GM19397 (cell line): ENCODE results near the gene CCDC107.

Experiments used
- ATAC-seq: cut with Tn5 transposase; IDR thresholded peaks from one replicate; pipeline ENCODE4 v1.9.1; 2021; ENCODE audit warnings: mild to moderate bottlenecking, moderate library complexity; ENCODE audit not compliant: unreplicated experiment

Gene CCDC107

GRCh38 chr9:35700031-35700430 is 41.9 kb downstream of the CCDC107 start:
- ATAC-seq = no peak

DNA sequence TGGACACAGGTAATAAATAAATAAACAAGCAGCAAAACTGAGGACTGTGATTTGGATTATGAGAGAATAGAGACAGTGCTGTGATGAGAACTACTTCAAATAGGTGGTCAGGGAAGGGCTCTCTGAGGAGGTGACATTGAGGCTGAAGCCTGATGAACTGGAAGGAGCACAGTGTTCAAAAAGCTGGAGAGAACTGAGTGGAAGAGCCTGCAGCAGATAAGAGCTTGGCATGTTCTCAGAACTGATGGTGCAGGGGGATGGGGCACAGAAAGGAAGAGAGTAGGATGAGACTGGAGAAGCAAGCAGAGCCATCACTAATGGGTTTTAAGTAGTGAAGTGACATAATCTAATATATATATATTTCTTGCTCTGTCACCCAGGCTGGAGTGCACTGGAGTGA is 42.9 kb downstream of the CCDC107 start:
- ATAC-seq = no peak

DNA sequence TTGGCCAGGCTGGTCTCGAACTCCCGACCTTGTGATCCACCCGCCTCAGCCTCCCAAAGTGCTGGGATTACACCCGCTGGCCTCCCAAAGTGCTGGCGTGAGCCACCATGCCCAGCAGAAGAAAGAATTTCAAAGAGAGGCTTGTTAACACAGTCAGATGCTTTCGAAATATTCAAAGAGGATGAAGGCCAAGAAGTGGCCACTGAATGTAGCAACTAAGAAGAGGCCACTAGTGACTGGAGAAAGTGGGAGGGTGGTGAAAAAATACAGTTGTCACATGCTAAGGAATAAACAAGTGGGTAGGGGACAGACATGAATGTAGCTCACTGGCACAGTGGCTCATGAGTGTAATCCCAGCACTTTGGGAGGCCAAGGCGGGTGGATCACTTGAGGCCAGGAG is 44.6 kb downstream of the CCDC107 start:
- ATAC-seq = no peak

DNA sequence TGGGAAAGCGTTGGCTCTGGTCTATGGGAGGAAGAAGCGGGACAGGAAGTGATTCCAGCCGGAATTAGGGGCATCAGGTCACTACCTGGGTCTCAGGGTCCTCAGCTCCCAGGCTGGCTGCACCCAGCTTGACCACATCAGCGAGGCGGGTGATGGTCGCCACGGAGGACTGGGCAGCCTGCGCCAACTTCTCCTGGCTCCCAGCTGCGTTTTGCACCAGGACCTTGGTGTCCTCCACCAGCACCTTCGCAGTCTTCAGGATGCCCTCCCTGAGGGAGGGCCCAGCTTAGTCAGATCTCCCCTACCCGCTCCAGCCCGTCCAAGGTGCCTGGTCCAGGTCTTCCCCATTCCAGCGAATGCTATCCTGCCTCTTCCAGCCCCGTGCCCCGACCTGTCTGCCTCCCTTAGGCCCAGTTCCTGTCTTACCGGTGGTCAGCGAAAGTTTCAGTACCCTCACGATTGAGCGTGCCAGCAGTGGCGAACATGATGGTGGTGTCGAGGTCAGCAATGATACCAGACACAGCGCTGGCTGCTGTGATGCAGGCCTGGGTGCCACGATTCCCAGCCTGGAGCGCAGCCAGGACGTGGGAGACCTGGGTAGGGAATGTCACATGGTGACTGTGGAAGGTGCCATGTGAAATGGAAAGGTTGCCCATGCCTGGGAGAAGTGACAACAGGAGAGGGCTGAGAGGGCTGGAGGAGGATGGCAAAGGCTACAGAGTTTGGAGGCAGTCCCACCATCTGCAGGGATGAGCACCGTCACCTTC is 46.0 kb downstream of the CCDC107 start:
- ATAC-seq = no peak

- no peak for ATAC-seq
Observed at GRCh38 chr9:35705372-35705771, 47.3 kb downstream of the CCDC107 start.

- no peak for ATAC-seq
Observed at GRCh38 chr9:35705836-35706430, 47.8 kb downstream of the CCDC107 start.

DNA sequence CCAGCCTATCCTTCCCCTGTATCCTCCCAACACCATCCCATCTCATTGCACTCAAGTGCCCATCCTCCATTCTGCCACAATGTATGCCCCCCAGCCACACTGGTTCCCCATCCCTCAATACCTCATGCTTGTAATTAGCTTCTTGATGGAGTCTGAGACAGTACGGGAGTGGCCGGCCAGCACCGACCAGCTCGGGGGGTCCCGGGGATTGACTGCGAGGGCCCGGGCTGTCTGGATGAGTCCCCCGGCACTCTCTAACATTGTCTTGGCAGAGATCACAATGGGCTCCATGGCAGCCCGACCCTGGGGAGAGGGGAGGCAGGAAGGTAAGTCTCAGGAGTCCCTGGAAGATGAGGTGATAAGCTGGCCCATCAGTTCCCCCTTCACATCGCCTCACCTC is 48.9 kb downstream of the CCDC107 start:
- no peak for ATAC-seq

- no peak for ATAC-seq
Observed at GRCh38 chr9:35708146-35708545, 50.1 kb downstream of the CCDC107 start.

DNA sequence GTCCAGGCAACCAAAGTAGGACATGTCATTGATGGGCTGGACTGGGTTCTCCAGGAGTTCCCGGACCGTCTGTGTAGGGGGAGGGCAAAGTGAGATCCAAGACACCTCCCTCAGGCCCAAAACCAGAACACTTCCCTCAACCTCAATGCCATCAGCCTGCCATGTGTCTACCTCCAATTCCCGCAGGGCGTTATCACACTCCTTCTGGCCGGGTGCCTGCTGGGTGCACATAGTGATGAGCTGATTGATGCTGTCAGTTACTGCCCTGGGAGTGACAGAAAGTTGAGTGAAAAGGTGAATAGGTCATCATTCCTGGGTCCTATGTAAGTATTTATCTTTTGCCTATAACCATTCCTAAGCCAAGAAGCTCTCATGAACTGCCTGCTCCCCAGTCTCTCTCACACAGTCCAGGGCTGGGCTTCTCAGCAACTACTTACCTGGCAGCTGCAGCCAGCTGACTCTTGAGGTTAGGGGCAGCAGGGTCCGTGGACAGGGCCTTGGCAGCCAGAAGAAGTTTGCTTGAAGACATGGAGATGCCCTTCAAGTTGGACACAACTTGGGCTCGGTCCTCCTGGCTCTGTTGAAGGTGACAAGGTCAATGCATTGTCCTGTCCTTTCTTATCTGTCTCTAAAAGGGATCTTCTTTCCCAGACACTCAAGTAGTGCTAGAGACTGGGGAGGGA is 52.9 kb downstream of the CCDC107 start:
- no peak for ATAC-seq
